Activated CD8-positive, alpha-beta memory T cell treated with anti-CD3 and anti-CD28 coated beads, Interleukin-2, amount 10 ng/mL, durations not matched to agents 7 days and 5 days (primary cell): ENCODE measurements around the gene ZDHHC11B. TPM values are rescaled to one million over a fixed set of nuclear protein-coding genes. Genes with fewer than 3 reads are reported as not detected.
A peak's percentile ranks its signal among the peaks of the same experiment; 100 is the strongest.
"Not testable (repeated sequence)": the region's sequence is repeated elsewhere in the genome, so short reads cannot be mapped to it uniquely, and the experiment has no call there.

Experiments
- ATAC-seq: fragments of 150-1000 bp; cut with Tn5 transposase; one replicate; pipeline ENCODE4 v1.10.0; 2021; ENCODE audit warnings: moderate library complexity
- CTCF ChIA-PET: fragments of 350-600 bp; sonication (Branson Sonifier 250); formaldehyde crosslinking; loops from one replicate; lab custom pipeline; 2021; ENCODE audit warnings: antibody characterized with exemption; lab: Charles Lee
- DNase-seq: peaks from one replicate; pipeline ENCODE4 v3.0.0-alpha.2; 2020
- H3K27ac Mint-ChIP-seq: one replicate; pipeline ENCODE4 v1.8.0; 2021; ENCODE audit warnings: mild to moderate bottlenecking, mixed read lengths
- H3K27me3 Mint-ChIP-seq: one replicate; pipeline ENCODE4 v1.8.0; 2021; ENCODE audit warnings: mixed read lengths
- H3K36me3 Mint-ChIP-seq: one replicate; pipeline ENCODE4 v1.8.0; 2021; ENCODE audit warnings: mild to moderate bottlenecking, mixed read lengths
- H3K4me1 Mint-ChIP-seq: one replicate; pipeline ENCODE4 v1.8.0; 2021; ENCODE audit warnings: mixed read lengths
- H3K4me3 Mint-ChIP-seq: one replicate; pipeline ENCODE4 v1.8.0; 2021; ENCODE audit warnings: mild to moderate bottlenecking, moderate library complexity, mixed read lengths
- H3K9me3 Mint-ChIP-seq: one replicate; pipeline ENCODE4 v1.8.0; 2022; ENCODE audit warnings: low read depth, mixed read lengths
- total RNA-seq, 2 experiments: library from RNA; stranded (reverse); gene quantifications; one replicate each; pipeline ENCODE4 v1.2.3, GENCODE V29; 2021

Gene ZDHHC11B
- total RNA-seq, result under 1 TPM in 1 of 2 experiments, not detected in 1; 0.21 TPM

GRCh38 chr5:784428-785177 is at the start of gene ZDHHC11B:
ZDHHC11B (minus strand) TSS chr5:784729; CDS start chr5:766919, 17,810 bp downstream.
- H3K36me3 Mint-ChIP-seq, H3K27ac Mint-ChIP-seq, H3K9me3 Mint-ChIP-seq, CTCF ChIA-PET, H3K27me3 Mint-ChIP-seq, H3K4me1 Mint-ChIP-seq: not testable (repeated sequence)
- H3K4me3 Mint-ChIP-seq, result peak within 1 kb of the TSS; percentile 58
- ATAC-seq, result peak; percentile 89
- DNase-seq, result peak; percentile 87

GRCh38 chr5:834013-834412 is 49.5 kb upstream of the ZDHHC11B start:
- peak; percentile 22 for DNase-seq
- H3K4me1 Mint-ChIP-seq, H3K27me3 Mint-ChIP-seq, H3K36me3 Mint-ChIP-seq, H3K9me3 Mint-ChIP-seq, ATAC-seq, H3K4me3 Mint-ChIP-seq, H3K27ac Mint-ChIP-seq, CTCF ChIA-PET: not testable (repeated sequence)

DNA sequence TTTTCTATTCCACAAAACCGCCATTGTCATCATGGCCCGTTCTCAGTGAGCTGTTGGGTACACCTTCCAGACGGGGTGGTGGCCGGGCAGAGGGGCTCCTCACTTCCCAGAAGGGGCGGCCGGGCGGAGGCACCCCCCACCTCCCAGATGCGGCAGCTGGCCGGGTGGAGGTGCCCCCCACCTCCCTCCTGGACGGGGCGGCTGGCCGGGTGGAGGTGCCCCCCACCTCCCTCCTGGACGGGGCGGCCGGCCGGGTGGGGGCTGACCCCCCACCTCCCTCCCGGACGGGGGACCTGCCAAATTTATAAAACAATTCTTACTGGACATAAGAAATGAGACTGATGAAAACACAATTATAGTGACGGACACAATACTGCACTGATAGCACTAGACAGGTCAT is 43.7 kb upstream of the ZDHHC11B start:
- not testable (repeated sequence) for H3K36me3 Mint-ChIP-seq

DNA sequence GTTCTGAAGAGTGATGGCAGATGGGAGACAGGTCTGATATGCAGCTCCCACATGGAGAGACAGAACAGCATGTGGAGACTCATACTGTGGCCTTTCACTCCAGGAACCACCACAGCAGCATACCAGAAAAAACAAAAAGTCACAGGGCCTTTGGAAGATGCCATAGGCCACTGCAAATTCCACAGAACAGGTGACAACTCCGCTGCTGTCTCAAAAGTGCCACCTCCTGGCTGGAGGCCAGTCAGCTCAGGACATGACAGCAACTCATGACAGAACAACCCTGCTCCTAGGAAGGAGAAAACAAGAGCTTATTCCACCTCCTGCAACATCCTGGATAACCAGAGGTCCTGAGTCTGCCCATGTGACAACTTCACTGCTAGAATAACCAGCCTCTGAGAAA is 41.0 kb upstream of the ZDHHC11B start:
- H3K27ac Mint-ChIP-seq, H3K9me3 Mint-ChIP-seq, DNase-seq, H3K4me1 Mint-ChIP-seq, CTCF ChIA-PET, H3K36me3 Mint-ChIP-seq, ATAC-seq, H3K4me3 Mint-ChIP-seq, H3K27me3 Mint-ChIP-seq: not testable (repeated sequence)

More for the DNA sequence above, 43.7 kb upstream of the ZDHHC11B start:
- ATAC-seq, CTCF ChIA-PET, H3K27ac Mint-ChIP-seq, H3K9me3 Mint-ChIP-seq, H3K4me1 Mint-ChIP-seq, DNase-seq, H3K4me3 Mint-ChIP-seq, H3K27me3 Mint-ChIP-seq: not testable (repeated sequence)

- Mint-ChIP-seq H3K27me3 (no peaks in the 10 kb centered on the region), H3K4me3 (no peak overlapping the region), H3K27ac (no peak overlapping the region), H3K4me1 (no peaks in the 10 kb centered on the region), H3K9me3 (no peaks in the 10 kb centered on the region), H3K36me3 (peaks cover 2% of the 10 kb centered on the region)
- ATAC-seq (no peak), DNase-seq (no peak)
- CTCF ChIA-PET, result no interaction called here
Measured at GRCh38 chr5:821504-821903, 37.0 kb upstream of the ZDHHC11B start.

- H3K4me1 Mint-ChIP-seq, result no peaks in the 10 kb centered on the region
- no peak overlapping the region for H3K27ac Mint-ChIP-seq
- no peaks in the 10 kb centered on the region for H3K27me3 Mint-ChIP-seq
- CTCF ChIA-PET, result no interaction called here
- no peak for ATAC-seq
- peaks cover 5% of the 10 kb centered on the region for H3K36me3 Mint-ChIP-seq
- DNase-seq, result no peak
- H3K9me3 Mint-ChIP-seq, result no peaks in the 10 kb centered on the region
- H3K4me3 Mint-ChIP-seq, result no peak overlapping the region
Measured at GRCh38 chr5:820245-820644, 35.7 kb upstream of the ZDHHC11B start.

DNA sequence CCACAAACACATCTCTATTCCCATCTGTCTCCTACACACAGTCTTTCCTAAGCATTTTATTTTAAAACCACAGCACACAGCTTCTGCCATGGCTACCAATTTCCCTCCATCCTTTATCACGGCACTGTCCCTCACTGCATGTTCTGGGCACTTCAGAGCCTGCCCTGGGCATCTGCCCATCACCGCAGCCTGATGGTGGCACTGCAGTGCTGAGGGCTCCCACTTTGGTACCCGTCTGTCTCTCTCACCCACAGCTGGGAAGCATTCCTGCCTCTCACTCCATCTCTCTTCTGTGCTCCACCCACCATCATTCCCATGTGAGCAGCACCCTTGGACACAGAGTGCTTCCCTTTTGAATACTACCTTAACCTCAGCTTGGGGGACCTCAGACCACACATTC is 34.5 kb upstream of the ZDHHC11B start:
- H3K4me1 Mint-ChIP-seq, result no peaks in the 10 kb centered on the region
- no peaks in the 10 kb centered on the region for H3K27me3 Mint-ChIP-seq
- H3K4me3 Mint-ChIP-seq, result no peak overlapping the region
- H3K36me3 Mint-ChIP-seq, result peaks cover 5% of the 10 kb centered on the region
- no peaks in the 10 kb centered on the region for H3K9me3 Mint-ChIP-seq
- CTCF ChIA-PET, result no interaction called here
- H3K27ac Mint-ChIP-seq, result no peak overlapping the region
- ATAC-seq, result no peak
- DNase-seq, result no peak

DNA sequence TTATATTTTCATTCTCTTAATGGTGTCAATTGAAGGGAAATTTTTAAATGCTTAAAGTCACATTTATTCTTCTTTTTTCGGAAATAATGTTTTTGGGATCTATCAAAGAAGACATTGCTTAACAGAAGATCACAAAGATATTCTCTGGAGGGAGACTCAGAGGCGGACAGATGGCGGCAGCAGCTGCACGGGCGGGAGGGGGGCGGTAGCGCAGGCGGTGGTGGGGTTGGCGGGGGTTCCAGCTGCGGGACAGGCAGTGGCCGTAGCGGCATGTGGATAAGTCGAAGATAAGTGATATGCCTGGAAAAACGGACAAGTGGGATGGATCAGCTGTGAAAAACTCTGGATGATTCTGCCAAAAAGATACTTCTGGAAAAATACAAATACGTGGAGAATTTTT is 31.6 kb upstream of the ZDHHC11B start:
- H3K36me3 Mint-ChIP-seq, result peaks cover 2% of the 10 kb centered on the region
- H3K27me3 Mint-ChIP-seq, result no peaks in the 10 kb centered on the region
- no peak for ATAC-seq
- CTCF ChIA-PET, result no interaction called here
- no peaks in the 10 kb centered on the region for H3K4me1 Mint-ChIP-seq
- H3K9me3 Mint-ChIP-seq, result no peaks in the 10 kb centered on the region
- no peak overlapping the region for H3K27ac Mint-ChIP-seq
- H3K4me3 Mint-ChIP-seq, result no peak overlapping the region
- DNase-seq, result no peak

DNA sequence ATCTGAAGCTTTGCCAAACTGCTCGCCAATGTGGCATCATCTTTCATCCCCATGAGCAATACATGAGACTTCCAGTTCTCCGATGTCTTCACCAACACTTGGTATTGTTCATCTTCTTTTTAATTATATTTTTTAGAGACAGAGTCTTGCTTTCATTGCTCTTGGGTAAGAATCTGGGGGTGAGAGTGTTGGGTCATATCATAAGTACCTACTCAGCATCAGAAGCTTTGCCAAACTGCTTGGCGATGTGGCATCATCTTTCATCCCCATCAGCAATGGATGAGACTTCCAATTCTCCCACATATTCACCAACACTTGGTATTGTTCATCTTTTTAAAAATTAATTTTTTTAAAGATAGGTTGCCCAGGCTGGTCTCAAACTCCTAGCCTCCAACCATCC is 30.9 kb upstream of the ZDHHC11B start:
- no peaks in the 10 kb centered on the region for H3K4me1 Mint-ChIP-seq
- CTCF ChIA-PET, result no interaction called here
- no peaks in the 10 kb centered on the region for H3K27me3 Mint-ChIP-seq
- H3K27ac Mint-ChIP-seq, result no peak overlapping the region
- H3K36me3 Mint-ChIP-seq, result peaks cover 2% of the 10 kb centered on the region
- H3K9me3 Mint-ChIP-seq, result no peaks in the 10 kb centered on the region
- DNase-seq, result no peak
- no peak overlapping the region for H3K4me3 Mint-ChIP-seq
- ATAC-seq, result no peak

DNA sequence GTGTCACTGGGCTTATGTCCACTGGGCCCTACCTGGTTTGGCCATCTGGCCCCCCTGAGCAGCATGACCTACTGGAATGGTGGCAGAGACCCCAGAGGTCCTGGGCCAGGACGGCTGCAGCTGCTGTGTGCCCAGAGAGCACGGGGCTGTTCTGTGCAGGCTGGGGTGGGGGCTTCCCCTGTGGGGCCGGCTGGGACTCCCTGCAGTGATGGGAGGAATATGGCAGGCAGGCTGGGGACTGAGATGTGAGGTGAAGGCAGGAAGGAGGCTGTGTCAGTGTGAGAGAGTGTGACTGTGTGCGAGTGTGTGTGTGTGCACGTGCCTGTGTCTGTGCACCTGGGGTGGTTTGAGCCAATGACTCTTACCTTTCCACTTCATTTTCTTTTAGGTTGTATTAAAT is 29.0 kb upstream of the ZDHHC11B start:
- H3K4me1 Mint-ChIP-seq, ATAC-seq, DNase-seq, H3K9me3 Mint-ChIP-seq, H3K4me3 Mint-ChIP-seq, H3K36me3 Mint-ChIP-seq, H3K27ac Mint-ChIP-seq, CTCF ChIA-PET, H3K27me3 Mint-ChIP-seq: not testable (repeated sequence)

- DNase-seq, CTCF ChIA-PET, H3K9me3 Mint-ChIP-seq: not testable (repeated sequence)
Measured at GRCh38 chr5:811384-811783, 26.9 kb upstream of the ZDHHC11B start.

DNA sequence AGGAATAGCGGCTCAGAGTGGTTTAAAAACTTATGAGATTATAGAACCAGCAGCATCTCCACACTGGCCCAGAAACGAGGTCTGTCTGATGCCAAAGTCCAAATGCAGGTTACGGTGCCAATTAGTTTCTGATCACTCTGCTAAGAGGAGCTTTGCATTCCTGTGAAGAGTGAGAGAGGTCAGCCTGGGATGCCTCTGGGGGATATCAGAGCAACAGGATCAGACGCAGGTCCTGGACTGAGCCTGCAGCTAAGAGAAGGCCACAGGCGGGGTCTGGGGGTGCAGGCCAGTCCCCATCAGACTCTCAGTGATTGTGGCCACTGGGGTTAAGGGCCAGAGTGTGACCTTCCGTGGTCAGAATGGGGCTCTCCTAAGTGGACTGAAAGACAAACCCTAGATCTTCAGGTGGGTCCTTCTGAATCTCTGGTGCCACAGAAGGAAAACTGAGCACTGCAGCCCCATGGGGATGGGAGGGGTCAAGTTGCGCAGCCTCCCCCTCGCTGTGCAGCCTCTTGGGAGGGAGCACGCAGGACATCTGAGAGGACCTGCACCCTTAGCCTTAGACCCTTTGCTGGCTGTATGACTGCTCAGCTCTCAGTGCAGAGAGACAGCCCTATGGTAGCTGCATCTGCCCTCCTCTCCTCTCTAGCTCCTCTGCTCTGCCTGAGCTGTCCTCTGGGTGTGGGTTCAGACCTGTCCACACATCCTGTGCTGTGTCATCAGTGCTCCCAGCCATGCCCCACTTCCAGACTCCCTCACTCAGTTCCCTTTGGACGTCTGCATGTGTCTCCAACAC is 23.4 kb upstream of the ZDHHC11B start:
- H3K4me3 Mint-ChIP-seq, result not testable (repeated sequence)

More at GRCh38 chr5:811384-811783, 26.9 kb upstream of the ZDHHC11B start:
- H3K4me3 Mint-ChIP-seq, ATAC-seq, H3K27me3 Mint-ChIP-seq, H3K36me3 Mint-ChIP-seq, H3K27ac Mint-ChIP-seq, H3K4me1 Mint-ChIP-seq: not testable (repeated sequence)

GRCh38 chr5:801472-801871 is 16.9 kb upstream of the ZDHHC11B start:
- ATAC-seq, result no peak
- Mint-ChIP-seq H3K36me3 (peaks cover 5% of the 10 kb centered on the region), H3K4me3 (no peak overlapping the region), H3K4me1 (no peaks in the 10 kb centered on the region), H3K27me3 (peaks cover 3% of the 10 kb centered on the region), H3K9me3 (peaks cover 7% of the 10 kb centered on the region), H3K27ac (no peak overlapping the region)
- DNase-seq, result no peak
- CTCF ChIA-PET, result no interaction called here

More for the DNA sequence above, 23.4 kb upstream of the ZDHHC11B start:
- H3K27me3 Mint-ChIP-seq, H3K4me1 Mint-ChIP-seq, ATAC-seq, H3K27ac Mint-ChIP-seq, CTCF ChIA-PET, DNase-seq, H3K36me3 Mint-ChIP-seq, H3K9me3 Mint-ChIP-seq: not testable (repeated sequence)

- H3K9me3 Mint-ChIP-seq, CTCF ChIA-PET, H3K36me3 Mint-ChIP-seq, H3K27ac Mint-ChIP-seq, ATAC-seq, H3K27me3 Mint-ChIP-seq, DNase-seq, H3K4me1 Mint-ChIP-seq, H3K4me3 Mint-ChIP-seq: not testable (repeated sequence)
Measured at GRCh38 chr5:801055-801454, 16.5 kb upstream of the ZDHHC11B start.
